Activated naive CD4-positive, alpha-beta T cell treated with anti-CD3 and anti-CD28 coated beads, Interleukin-2, amount 50 U/mL, for 16 hours (primary cell): ENCODE measurements around the gene TARS2.
A peak's percentile ranks its signal among the peaks of the same experiment; 100 is the strongest.

Experiments used
- DNase-seq: peaks from one replicate; pipeline ENCODE4 v3.0.0-alpha.2; 2020

TARS2 gene

GRCh38 chr1:150508982-150509381, 21.8 kb downstream of the TARS2 start:
- DNase-seq = no peak

GRCh38 chr1:150511551-150511950, 24.3 kb downstream of the TARS2 start:
- no peak for DNase-seq

DNA sequence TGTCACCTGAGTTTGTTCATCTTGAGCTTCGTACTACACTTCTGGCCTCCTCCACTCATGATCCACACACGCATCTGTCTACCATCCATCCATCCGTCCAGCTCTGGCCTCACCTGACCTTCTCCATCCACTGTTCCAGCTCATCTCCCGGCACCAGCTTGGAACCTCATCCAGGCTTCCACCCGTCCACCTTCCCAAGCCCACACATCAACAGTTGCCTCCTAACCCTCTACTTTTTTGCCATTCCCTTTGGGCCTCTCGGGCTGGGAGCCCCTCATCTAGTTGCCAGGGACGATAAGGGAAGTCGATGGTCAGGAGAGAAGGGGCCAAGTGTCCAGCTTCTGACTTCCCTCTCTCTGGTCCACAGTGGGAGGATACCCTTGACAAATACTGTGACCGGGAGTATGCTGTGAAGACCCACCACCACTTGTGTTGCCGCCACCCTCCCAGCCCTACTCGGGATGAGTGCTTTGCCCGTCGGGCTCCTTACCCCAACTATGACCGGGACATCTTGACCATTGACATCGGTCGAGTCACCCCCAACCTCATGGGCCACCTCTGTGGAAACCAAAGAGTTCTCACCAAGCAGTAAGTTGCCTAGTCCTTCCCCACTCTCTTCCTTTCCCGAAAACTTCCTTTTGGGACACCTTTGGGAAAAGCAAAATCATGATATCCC, 24.9 kb downstream of the TARS2 start:
- no peak for DNase-seq

DNA sequence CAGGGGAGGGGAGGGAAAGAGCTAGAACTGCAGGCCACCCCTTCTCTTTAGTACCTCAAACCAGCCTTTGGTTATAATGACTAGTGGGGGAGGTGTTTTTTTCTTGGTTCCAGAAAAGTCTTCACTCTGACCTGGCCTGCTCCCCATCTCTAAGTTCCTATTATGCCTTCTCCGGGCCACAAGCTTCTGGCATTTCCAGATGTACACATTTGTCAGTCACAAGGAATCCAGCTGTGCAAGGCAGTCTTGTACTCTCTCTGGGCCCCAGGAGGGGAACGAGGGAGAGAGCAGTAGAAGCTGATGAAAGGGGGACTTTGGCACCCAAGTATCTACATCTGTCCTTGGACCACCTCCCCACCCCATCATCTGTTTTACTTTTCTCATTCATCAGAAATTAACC, 25.6 kb downstream of the TARS2 start:
- DNase-seq = no peak

- no peak for DNase-seq
These were observed 26.2 kb downstream of the TARS2 start for GRCh38 chr1:150513351-150513791.

- DNase-seq = no peak
These were observed 27.0 kb downstream of the TARS2 start for GRCh38 chr1:150514260-150514659.

GRCh38 chr1:150514913-150515327, 27.7 kb downstream of the TARS2 start:
- DNase-seq = no peak

DNA sequence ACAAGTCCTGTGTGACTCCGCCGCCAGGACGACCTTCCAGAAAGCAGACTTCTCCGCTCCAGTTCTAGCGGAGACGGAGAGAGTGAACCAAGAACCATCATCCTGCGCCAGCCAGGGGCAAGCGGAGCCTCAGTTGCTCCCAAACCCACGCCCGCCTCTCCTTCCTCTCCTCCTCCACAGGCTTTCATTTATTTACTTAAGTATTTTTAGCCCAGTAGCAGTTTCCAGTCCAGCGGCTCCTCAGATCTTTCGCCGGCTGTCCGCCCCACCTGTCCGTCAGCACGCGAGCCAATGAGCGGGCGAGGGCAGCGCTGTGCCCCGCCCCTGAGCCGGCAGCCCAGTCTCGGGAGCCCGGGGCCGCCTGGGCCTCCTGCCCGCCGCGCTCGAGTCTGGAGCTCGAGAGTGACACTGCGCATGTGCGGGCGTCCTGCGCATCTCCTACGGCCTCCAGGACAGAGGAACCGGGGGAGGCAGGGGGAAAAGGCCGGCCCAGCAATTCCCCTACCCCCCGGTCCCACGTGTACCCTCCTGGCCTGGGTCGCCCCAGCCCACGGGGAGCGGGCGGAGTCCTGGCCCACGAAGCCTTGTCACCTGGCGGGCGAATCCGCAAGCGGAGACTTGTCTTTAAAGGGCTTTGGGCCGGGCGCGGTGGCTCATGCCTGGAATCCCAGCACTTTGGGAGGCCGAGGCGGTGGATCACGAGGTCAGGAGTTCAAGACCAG, 28.3 kb downstream of the TARS2 start, which contains the start of gene FALEC:
FALEC (plus strand) TSS at position 425 of the 722 bp plus-strand sequence.
- DNase-seq = peak; percentile 90

DNA sequence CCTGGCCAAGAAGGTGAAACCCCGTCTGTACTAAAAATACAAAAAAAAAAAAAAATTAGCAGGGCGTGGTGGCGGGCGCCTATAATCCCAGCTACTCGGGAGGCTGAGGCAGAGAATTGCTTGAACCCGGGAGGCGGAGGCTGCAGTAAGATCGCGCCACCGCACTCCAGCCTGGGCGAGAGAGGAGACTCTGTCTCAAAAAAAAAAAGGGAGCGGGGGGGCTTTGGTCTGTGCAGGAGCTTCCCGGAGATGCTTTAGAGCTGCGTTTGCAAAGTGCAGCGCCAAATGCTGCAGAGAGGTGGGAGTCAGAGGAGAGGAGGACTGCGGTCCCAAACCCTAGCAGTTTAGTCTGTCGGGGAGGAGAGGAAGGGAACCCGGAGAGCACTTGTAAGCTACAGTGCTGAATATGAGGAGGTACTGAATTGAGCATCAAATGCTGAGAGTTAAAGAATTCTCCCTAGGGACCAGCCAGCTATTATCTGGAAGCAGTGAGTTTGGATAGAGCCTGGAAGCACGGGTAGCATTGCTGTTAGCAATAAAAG, 28.9 kb downstream of the TARS2 start:
- DNase-seq = no peak

GRCh38 chr1:150516616-150517015, 29.4 kb downstream of the TARS2 start:
- DNase-seq = no peak

GRCh38 chr1:150521196-150521968, 34.2 kb downstream of the TARS2 start:
- DNase-seq = no peak

- no peak for DNase-seq
These were observed 38.1 kb downstream of the TARS2 start for GRCh38 chr1:150525348-150525747.

DNA sequence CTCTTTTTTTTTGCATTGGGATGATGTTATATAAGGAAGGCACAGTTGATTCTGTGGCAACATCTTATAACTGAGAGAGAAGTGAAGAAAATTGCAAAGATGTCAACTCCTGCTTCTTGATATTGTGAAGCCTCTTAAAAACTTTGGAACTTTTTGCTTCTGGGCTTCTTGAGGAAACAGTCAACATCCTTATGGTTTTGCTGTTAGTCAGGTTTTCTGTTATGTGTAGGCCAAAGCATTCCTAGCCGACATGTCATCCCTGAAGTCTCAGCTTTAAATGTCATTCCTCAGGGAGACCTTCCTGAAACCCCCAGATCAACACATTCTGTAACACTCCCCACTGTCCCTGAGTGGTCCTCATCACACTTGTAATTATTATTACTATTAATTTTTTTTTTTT, 41.0 kb downstream of the TARS2 start:
- no peak for DNase-seq

- DNase-seq = no peak
These were observed 41.8 kb downstream of the TARS2 start for GRCh38 chr1:150529017-150529416.

DNA sequence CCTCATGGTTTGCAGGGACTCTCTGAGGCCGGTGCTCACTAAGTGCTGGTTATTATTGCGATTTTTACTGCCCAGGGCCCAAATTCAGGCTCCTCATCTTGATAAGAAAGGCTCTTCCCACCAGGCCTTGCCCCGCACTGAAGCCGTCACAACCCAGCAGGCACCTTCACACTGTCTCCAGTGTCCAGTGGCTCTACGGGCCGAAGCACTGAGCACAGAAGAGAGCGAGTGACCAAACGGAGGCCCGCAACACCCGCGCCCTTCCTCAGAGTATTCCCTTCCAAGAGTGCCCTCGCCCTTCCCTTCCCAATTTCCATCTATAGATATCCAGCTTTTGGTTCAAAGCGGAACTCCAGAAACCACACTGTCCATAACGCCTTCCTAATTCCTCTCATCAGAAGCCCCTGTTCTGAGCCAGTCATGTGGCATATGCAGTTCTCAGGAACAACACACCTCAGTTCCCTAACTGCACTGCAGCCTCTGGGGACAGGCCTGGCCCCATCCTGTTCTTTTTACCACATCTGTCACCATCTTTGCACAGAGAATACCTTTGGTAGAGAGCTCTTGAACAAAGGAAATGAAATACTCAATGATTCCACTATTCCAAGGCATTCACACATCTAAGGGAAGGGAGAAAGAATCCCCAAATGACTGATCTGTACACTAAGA, 43.4 kb downstream of the TARS2 start:
- no peak for DNase-seq

DNA sequence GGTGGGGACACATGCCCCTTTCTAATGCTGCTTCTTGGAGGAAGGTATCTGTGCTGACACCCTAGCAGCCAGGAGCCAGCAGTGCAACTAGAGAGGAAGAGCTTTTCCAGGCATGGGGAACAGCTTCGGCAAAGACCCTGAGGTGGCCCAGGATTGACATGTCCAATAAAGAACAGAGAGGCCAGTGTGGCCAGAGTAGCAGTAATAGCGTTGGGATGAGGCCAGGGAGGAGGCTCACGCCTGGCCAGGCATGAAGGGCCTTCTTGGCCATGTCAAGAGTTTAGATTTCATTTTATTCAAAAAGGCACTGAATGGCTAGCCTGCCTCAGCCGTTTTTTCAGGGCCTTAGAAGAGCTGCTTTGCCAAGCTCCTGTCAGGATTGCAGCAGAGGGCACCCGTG, 45.6 kb downstream of the TARS2 start:
- DNase-seq = no peak

DNA sequence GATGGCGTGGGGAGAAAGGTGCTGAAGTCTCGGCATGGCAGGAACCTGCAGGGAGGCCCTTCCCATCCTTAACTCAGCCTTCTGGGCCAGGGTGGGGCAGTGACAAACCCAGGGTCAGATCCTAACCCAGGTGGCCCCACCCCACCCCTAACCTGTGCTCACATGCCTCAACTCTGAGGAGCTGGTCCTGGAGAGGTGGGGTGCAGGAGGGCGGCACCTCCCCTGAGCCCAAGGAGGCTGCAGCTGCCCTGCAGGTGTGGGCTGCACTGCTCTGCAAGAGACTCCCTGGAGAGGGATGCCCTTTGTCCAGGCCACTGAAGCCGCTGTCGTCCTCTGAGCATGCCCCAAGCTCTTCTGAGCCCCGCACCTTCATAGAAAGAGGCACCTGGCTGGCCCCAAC, 46.8 kb downstream of the TARS2 start:
- no peak for DNase-seq

DNA sequence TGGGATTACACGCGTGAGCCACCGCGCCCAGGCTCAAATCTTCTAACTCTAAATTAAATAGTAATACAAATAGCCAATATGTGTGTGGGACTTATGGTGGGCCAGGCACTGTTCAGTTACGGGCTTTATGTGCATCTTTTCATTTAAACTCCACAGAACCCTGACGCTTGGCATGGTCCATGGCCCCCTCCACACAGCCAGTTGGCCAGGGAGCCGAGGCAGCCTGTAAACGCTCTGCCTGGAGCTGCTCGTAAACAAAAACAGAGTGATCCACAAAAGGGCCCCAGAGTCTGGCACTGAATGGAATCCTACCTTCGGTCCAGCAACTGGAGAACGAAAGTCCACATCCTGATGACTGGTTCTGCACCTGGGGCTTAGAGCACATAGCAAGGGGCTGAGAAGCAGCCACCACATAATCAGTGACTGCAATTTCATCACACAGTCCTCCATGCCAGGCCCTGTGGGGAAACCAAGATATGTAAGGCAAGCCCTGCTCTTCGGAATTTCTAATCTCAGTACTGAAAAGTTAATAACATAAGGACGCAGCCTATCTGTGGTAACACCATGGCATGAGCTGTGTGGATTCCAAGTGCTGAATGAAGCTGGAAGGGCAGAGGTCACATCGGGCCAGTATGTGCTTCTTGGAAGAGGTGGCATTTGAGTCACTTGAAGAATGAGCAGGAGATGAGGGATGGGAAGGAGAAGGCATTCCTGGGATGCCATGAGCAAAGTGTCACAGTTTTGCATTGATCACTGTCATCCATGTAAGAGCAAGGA, 48.5 kb downstream of the TARS2 start:
- DNase-seq = no peak

GRCh38 chr1:150536836-150537731, 49.9 kb downstream of the TARS2 start:
- DNase-seq = no peak

DNA sequence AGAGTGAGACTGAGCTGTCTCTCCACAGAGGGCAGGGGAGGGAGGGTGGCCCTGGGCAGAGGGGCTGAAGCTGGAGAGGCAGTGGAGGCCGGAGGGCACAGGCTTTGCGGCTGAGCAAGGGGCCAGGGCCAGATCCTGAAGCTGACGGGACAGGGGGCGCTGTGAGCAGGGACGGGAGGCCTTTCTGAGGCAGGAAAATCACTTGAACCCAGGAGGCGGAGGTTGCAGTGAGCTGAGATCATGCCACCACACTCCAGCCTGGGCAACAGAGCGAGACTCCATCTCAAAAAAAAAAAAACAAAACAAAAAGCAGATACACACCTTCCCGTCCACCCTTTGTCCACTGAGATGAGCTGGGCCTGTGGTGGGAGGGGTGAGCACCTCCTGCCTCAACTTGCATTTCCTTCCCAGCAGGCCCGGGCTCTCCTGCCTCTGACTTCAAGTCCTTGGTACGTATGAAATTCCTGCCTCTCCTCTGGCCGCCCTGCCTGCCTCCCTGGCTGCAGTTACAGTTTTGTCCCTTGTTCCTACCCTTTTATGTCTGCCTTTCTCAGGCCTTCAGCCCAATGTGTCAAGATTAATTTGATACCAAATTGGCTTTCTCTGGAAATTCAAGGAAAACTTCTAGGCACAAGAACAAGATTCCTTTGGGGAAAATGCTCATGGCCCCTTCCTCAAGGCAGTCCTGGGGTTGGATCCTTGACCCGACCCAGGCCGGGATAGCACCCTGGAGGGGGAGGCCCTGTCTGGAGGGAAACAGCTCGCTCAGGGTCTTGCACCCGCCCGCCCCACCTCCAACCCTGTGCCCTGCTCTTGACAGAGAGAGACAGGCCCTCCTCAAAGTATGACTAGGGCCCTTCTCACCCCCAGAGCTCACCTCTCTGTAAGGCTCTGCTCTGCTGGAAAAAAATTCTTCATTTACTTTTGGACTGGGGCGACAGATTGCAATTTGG, 50.8 kb downstream of the TARS2 start:
- DNase-seq = no peak
